GM12878 (cell line): ENCODE data around the gene PTPRN2. TPM values are rescaled to one million over a fixed set of nuclear protein-coding genes. Genes with fewer than 3 reads are reported as not detected.

Source experiments
- ATAC-seq: fragments of 200-7000 bp; cut with Tn5 transposase; 3 replicates; pipeline ENCODE4 v1.9.1; 2020; ENCODE audit warnings: mild to moderate bottlenecking, moderate library complexity
- BruUV-seq: library from RNA; stranded (reverse); fragments of 400-500 nt; replicated peaks from 2 replicates; lab custom pipeline; 2021; lab: Mats Ljungman, UMichigan
- CTCF ChIA-PET: fragments of 300-600 bp; sonication (Branson Sonifier 250); formaldehyde crosslinking; extraction: SDS; loops from one replicate; lab custom pipeline; 2021; ENCODE audit warnings: inconsistent platforms; lab: Yijun Ruan, JAX
- POLR2A ChIA-PET: fragments of 350-600 bp; formaldehyde crosslinking; extraction: SDS; loops from one replicate; lab custom pipeline; 2021; ENCODE audit warnings: inconsistent platforms; lab: Charles Lee
- RAD21 ChIA-PET: fragments of 300-600 bp; sonication (Branson Sonifier 250); formaldehyde crosslinking; loops from one replicate; lab custom pipeline; 2023; ENCODE audit warnings: antibody characterized with exemption; ENCODE audit not compliant: unreplicated experiment; lab: Charles Lee
- SMC1A ChIA-PET: fragments of 300-600 bp; sonication (Branson Sonifier 250); formaldehyde crosslinking; loops from one replicate; lab custom pipeline; 2023; ENCODE audit not compliant: unreplicated experiment, uncharacterized antibody; lab: Charles Lee
- DNase-seq: peaks from one replicate; pipeline ENCODE4 v3.0.0-alpha.2; 2011; ENCODE audit warnings: low read depth, low spot score
- FAIRE-seq: peaks from 3 replicates; lab custom pipeline; 2011; peaks lifted over from hg19 to GRCh38; lab: Jason Lieb, UNC
- H2AFZ ChIP-seq: 2 replicates; pipeline ENCODE4 v1.6.0; 2011; ENCODE audit warnings: low read depth, low read length, control low read depth; ENCODE audit not compliant: control insufficient read depth
- H3K27ac ChIP-seq: 2 replicates; pipeline ENCODE4 v1.5.1; 2011; ENCODE audit warnings: control low read depth; ENCODE audit not compliant: control insufficient read depth, insufficient read depth
- H3K27me3 ChIP-seq, 2 experiments: replicated peaks in 1 of 2; 2 replicates each; pipeline versions ENCODE4 v1.6.0 to v1.6.1; 2011; ENCODE audit warnings: low read length in 1 of 2; ENCODE audit not compliant: control insufficient read depth in 2 of 2, insufficient read depth in 2 of 2
- H3K36me3 ChIP-seq, 2 experiments: 2 replicates each; pipeline ENCODE4 v1.5.1; 2011; ENCODE audit warnings: low read length in 1 of 2; ENCODE audit not compliant: control insufficient read depth in 2 of 2, insufficient read depth in 2 of 2
- H3K4me1 ChIP-seq: 2 replicates; pipeline ENCODE4 v1.6.1; 2011; ENCODE audit warnings: mild to moderate bottlenecking, low read length, moderate library complexity, mixed read lengths; ENCODE audit not compliant: control insufficient read depth, insufficient read depth
- H3K4me2 ChIP-seq: 2 replicates; pipeline ENCODE4 v1.6.0; 2011; ENCODE audit warnings: control low read depth; ENCODE audit not compliant: control insufficient read depth, insufficient read depth
- H3K4me3 ChIP-seq: fragments of 200-600 bp; sonication (generic); 2 replicates; pipeline ENCODE4 v1.5.1; 2016
- H3K79me2 ChIP-seq: 2 replicates; pipeline ENCODE4 v1.6.0; 2011; ENCODE audit warnings: low read length; ENCODE audit not compliant: control insufficient read depth, insufficient read depth
- H3K9ac ChIP-seq: 2 replicates; pipeline ENCODE4 v1.8.0; 2011; ENCODE audit warnings: low read length, control low read depth, mixed read lengths; ENCODE audit not compliant: control insufficient read depth, insufficient read depth
- H3K9me3 ChIP-seq: replicated peaks from 3 replicates; pipeline ENCODE4 v1.5.1; 2011; ENCODE audit warnings: mild to moderate bottlenecking, low read length; ENCODE audit not compliant: control insufficient read depth, insufficient read depth
- H4K20me1 ChIP-seq: 2 replicates; pipeline ENCODE4 v1.6.0; 2011; ENCODE audit not compliant: control insufficient read depth, insufficient read depth
- BMI1 ChIP-seq: fragments of 450-650 bp; IDR thresholded peaks from 2 replicates; pipeline ENCODE4 v1.6.1; 2016; ENCODE audit warnings: mild to moderate bottlenecking, moderate library complexity, borderline replicate concordance
- CBX5 ChIP-seq: sonication (generic); IDR thresholded peaks from 2 replicates; pipeline ENCODE4 v1.6.1; 2016; ENCODE audit warnings: low read depth, moderate library complexity, mild to moderate bottlenecking, inconsistent platforms
- EZH2 ChIP-seq: IDR thresholded peaks from 2 replicates; pipeline ENCODE4 v1.6.1; 2012; ENCODE audit warnings: low read depth, mild to moderate bottlenecking, control low read depth, inconsistent platforms, low read length, borderline replicate concordance; ENCODE audit not compliant: control insufficient read depth
- FOXM1 ChIP-seq: IDR thresholded peaks from 2 replicates; pipeline ENCODE4 v1.6.1; 2012; ENCODE audit warnings: low read depth, mild to moderate bottlenecking, inconsistent platforms, low read length, moderate library complexity
- HDAC2 ChIP-seq: fragments of 200-600 bp; sonication (generic); IDR thresholded peaks from 2 replicates; pipeline ENCODE4 v1.6.1; 2017
- NFIC ChIP-seq: IDR thresholded peaks from 2 replicates; pipeline ENCODE4 v1.6.1; 2012; ENCODE audit warnings: low read depth, mild to moderate bottlenecking, inconsistent platforms, low read length, moderate library complexity
- NR2F1 ChIP-seq: fragments of 450-650 bp; conservative IDR thresholded peaks from 2 replicates; pipeline ENCODE4 v1.6.1; 2017; ENCODE audit warnings: mild to moderate bottlenecking
- PAX5 ChIP-seq: IDR thresholded peaks from 2 replicates; pipeline ENCODE4 v1.6.1; 2011; ENCODE audit warnings: low read depth, low read length, borderline replicate concordance
- POLR2AphosphoS2 ChIP-seq: IDR thresholded peaks from 2 replicates; pipeline ENCODE4 v1.6.1; 2011; ENCODE audit warnings: low read depth, mild to moderate bottlenecking, low read length, improper control_type of control experiment, moderate library complexity
- RELB ChIP-seq: fragments of 450-650 bp; IDR thresholded peaks from 2 replicates; pipeline ENCODE4 v1.6.1; 2017; ENCODE audit warnings: low read depth, mild to moderate bottlenecking, moderate library complexity
- SIN3A ChIP-seq: IDR thresholded peaks from 2 replicates; pipeline ENCODE4 v1.6.1; 2012; ENCODE audit warnings: low read depth, low read length, improper control_type of control experiment
- SRF ChIP-seq, 2 experiments: IDR thresholded peaks; 2 replicates each; pipeline ENCODE4 v1.6.1; 2011; ENCODE audit warnings: low read depth in 2 of 2, low read length in 2 of 2, mild to moderate bottlenecking in 1 of 2, moderate library complexity in 1 of 2
- SUPT20H ChIP-seq: IDR thresholded peaks from 2 replicates; pipeline ENCODE4 v1.6.1; 2011; ENCODE audit warnings: low read depth, mild to moderate bottlenecking, low read length, moderate library complexity, borderline replicate concordance; ENCODE audit not compliant: control insufficient read depth
- TBL1XR1 ChIP-seq: IDR thresholded peaks from 2 replicates; pipeline ENCODE4 v1.6.1; 2012; ENCODE audit warnings: low read depth, low read length, improper control_type of control experiment
- TCF12 ChIP-seq: IDR thresholded peaks from 2 replicates; pipeline ENCODE4 v1.6.1; 2011; ENCODE audit warnings: low read depth, mild to moderate bottlenecking, low read length
- TCF3 ChIP-seq: IDR thresholded peaks from 2 replicates; pipeline ENCODE4 v1.6.1; 2012; ENCODE audit warnings: low read depth, mild to moderate bottlenecking, low read length, borderline replicate concordance; ENCODE audit not compliant: insufficient read depth
- WGBS: methylation state at CpG from one replicate; pipeline ENCODE4 v1.1.6; 2016; ENCODE audit warnings: low lambda C conversion rate; ENCODE audit not compliant: insufficient replicate concordance, insufficient coverage; ENCODE audit errors: missing lambda C conversion rate; 5-methylcytosine and 5-hydroxymethylcytosine counted together
- in situ Hi-C: fragments of 300-500 bp; cut with MboI; formaldehyde crosslinking; loops from 9 replicates; pipeline ENCODE4 v1.14.3; 2018; ENCODE audit warnings: mixed read lengths
- intact Hi-C: fragments of 100-400 bp; cut with micrococcal nuclease; formaldehyde crosslinking; loops from one replicate; pipeline ENCODE4 v1.14.2; 2022; ENCODE audit not compliant: unreplicated experiment
- polyA plus RNA-seq, 11 experiments: library from polyadenylated mRNA; depleted of rRNA in 4 of 11; unstranded in 6 of 11; stranded (reverse) in 5 of 11; fragments of >200 nt; fragmentation: Nextera tagmentation in 4 of 11; fragmentation: Illumina TruSeq in 1 of 11; extraction: Ambion mirVana in 4 of 11; extraction: Trizol in 1 of 11; gene quantifications; 1 replicate in 1 of 11; 2 replicates in 10 of 11; pipeline versions ENCODE4 v1.2.1 to v1.2.3, GENCODE V29; 2011 to 2016; ENCODE audit warnings: inconsistent platforms in 2 of 11, missing spikeins in 2 of 11, low read depth in 1 of 11
- total RNA-seq, 4 experiments: library from RNA; depleted of rRNA in 3 of 4; stranded (reverse); fragments of >200 nt in 3 of 4; fragmentation: Illumina TruSeq in 1 of 4; extraction: Trizol in 1 of 4; gene quantifications; 2 replicates each; pipeline versions ENCODE4 v1.2.1 to v1.2.3, GENCODE V29; 2013 to 2021

Gene PTPRN2
- total and polyA plus RNA-seq, 10 of the 15 experiments (the other 5 are each of a cell fraction or from before 2014, with no cell fraction given) = 5.4 TPM; not detected in 9

GRCh38 chr7:158519633-158520174, 67.9 kb downstream of the PTPRN2 start:
- intact Hi-C loops (no loop called here), in situ Hi-C loops (no loop called here)
- Histone ChIP-seq H2AFZ (no peak overlapping the region), H3K79me2 (no peaks in the 10 kb centered on the region), H4K20me1 (no peaks in the 10 kb centered on the region), H3K9me3 (peaks cover 3% of the 10 kb centered on the region; the same call in 1 of the 3 replicates), H3K4me3 (no peak overlapping the region), H3K36me3 (no peaks in the 10 kb centered on the region), H3K9ac (no peak overlapping the region), H3K27ac (no peak overlapping the region), H3K4me2 (no peak overlapping the region), H3K27me3 (no peaks in the 10 kb centered on the region), H3K4me1 (no peaks in the 10 kb centered on the region)
- DNase-seq = no peak
- no peak for TF ChIP-seq NR2F1
- TF ChIP-seq NFIC = no peak
- no peak for TF ChIP-seq PAX5
- WGBS = 27% methylated on average over 4 of the region's 4 CpGs
- no peak for FAIRE-seq
- no TSS peak for BruUV-seq
- ChIA-PET RAD21 (no interaction called here), CTCF (no interaction called here), SMC1A (no interaction called here), POLR2A (no interaction called here)
- ATAC-seq = no peak

GRCh38 chr7:158518980-158519632, 68.5 kb downstream of the PTPRN2 start:
- Histone ChIP-seq H3K9ac (no peak overlapping the region), H3K27ac (no peak overlapping the region), H3K4me2 (no peak overlapping the region), H3K79me2 (no peaks in the 10 kb centered on the region), H3K36me3 (no peaks in the 10 kb centered on the region), H2AFZ (no peak overlapping the region), H3K9me3 (peaks cover 3% of the 10 kb centered on the region; the same call in 1 of the 3 replicates), H3K27me3 (no peaks in the 10 kb centered on the region), H4K20me1 (no peaks in the 10 kb centered on the region), H3K4me1 (no peaks in the 10 kb centered on the region), H3K4me3 (no peak overlapping the region)
- FAIRE-seq (no peak), DNase-seq (no peak), ATAC-seq (no peak)
- TF ChIP-seq TCF3 (no peak), SRF (IDR thresholded peaks at IDR 0.05; ENCODE audit: low read depth in 2 of 2, low read length in 2 of 2) (no peak), SUPT20H (no peak), HDAC2 (no peak), CBX5 (no peak), TCF12 (no peak), EZH2 (no peak), POLR2AphosphoS2 (no peak), TBL1XR1 (no peak), BMI1 (no peak), RELB (no peak), SIN3A (no peak), FOXM1 (no peak)
- intact Hi-C loops (no loop called here), in situ Hi-C loops (no loop called here)
- ChIA-PET RAD21 (no interaction called here), CTCF (no interaction called here), SMC1A (no interaction called here), POLR2A (no interaction called here)
- no TSS peak for BruUV-seq
- WGBS = 24% methylated on average over 7 of the region's 7 CpGs
